Activated B cell treated with CpG ODN at 0.5 μM for 24 hours (primary cell): Measurements from ENCODE around the gene OSBPL6. TPM values are rescaled to one million over a fixed set of nuclear protein-coding genes. Genes with fewer than 3 reads are reported as not detected.

Source experiments
- ATAC-seq: fragments of 200-7000 bp; cut with Tn5 transposase; one replicate; pipeline ENCODE4 v1.10.0; 2021; ENCODE audit warnings: low read depth, mild to moderate bottlenecking, moderate library complexity
- CTCF ChIA-PET: fragments of 350-600 bp; sonication (Branson Sonifier 250); formaldehyde crosslinking; loops from one replicate; lab custom pipeline; 2021; ENCODE audit warnings: antibody characterized with exemption; lab: Charles Lee
- POLR2A ChIA-PET: fragments of 350-600 bp; sonication (Branson Sonifier 250); formaldehyde crosslinking; loops from one replicate; lab custom pipeline; 2021; ENCODE audit warnings: antibody characterized with exemption; lab: Charles Lee
- DNase-seq: peaks from one replicate; pipeline ENCODE4 v3.0.0; 2022
- H3K27ac Mint-ChIP-seq: one replicate; pipeline ENCODE4 v1.8.0; 2020; ENCODE audit warnings: mixed read lengths
- H3K27me3 Mint-ChIP-seq: one replicate; pipeline ENCODE4 v1.8.0; 2021; ENCODE audit warnings: mixed read lengths
- H3K36me3 Mint-ChIP-seq: one replicate; pipeline ENCODE4 v1.8.0; 2021; ENCODE audit warnings: low read depth, mixed read lengths
- H3K4me1 Mint-ChIP-seq: one replicate; pipeline ENCODE4 v1.8.0; 2021; ENCODE audit warnings: mixed read lengths
- H3K4me3 Mint-ChIP-seq: one replicate; pipeline ENCODE4 v1.8.0; 2020; ENCODE audit warnings: mild to moderate bottlenecking, mixed read lengths
- H3K9me3 Mint-ChIP-seq: one replicate; pipeline ENCODE4 v1.8.0; 2020; ENCODE audit warnings: mixed read lengths
- CTCF ChIP-seq: fragments of 200-600 bp; IDR thresholded peaks from one replicate; pipeline ENCODE4 v1.8.0; 2022; ENCODE audit warnings: antibody characterized with exemption, mild to moderate bottlenecking
- intact Hi-C: fragments of 100-400 bp; cut with micrococcal nuclease; formaldehyde crosslinking; loops from one replicate; pipeline ENCODE4 v1.15.1; 2024
- total RNA-seq: library from RNA; stranded (reverse); gene quantifications from 2 replicates; pipeline ENCODE4 v1.2.3, GENCODE V29; 2022

Gene OSBPL6
- total RNA-seq, 1 donor from 2014 or later = not detected

- POLR2A ChIA-PET = no interaction called here
- intact Hi-C loops = no loop called here
Observed at GRCh38 chr2:178395295-178395694, 201.0 kb downstream of the OSBPL6 start.

GRCh38 chr2:178395941-178396570 lies 201.7 kb downstream of the OSBPL6 start:
- ATAC-seq (no peak), DNase-seq (no peak)
- no peak for TF ChIP-seq CTCF
- CTCF ChIA-PET = interaction anchor here (0.8 to 7.1 kb wide), 3 partner anchors 10 to 19 kb away, joined by 3 to 57 read pairs (median 3); no protein-coding TSS in a partner anchor
- H3K4me1 Mint-ChIP-seq = no peaks in the 10 kb centered on the region
- POLR2A ChIA-PET = no interaction called here
- H3K9me3 Mint-ChIP-seq = no peaks in the 10 kb centered on the region
- H3K27ac Mint-ChIP-seq = no peak overlapping the region
- H3K36me3 Mint-ChIP-seq = no peaks in the 10 kb centered on the region
- peaks cover 3% of the 10 kb centered on the region for H3K27me3 Mint-ChIP-seq
- no peak overlapping the region for H3K4me3 Mint-ChIP-seq
- intact Hi-C loops = no loop called here

More at GRCh38 chr2:178395295-178395694, 201.0 kb downstream of the OSBPL6 start:
- no peak for DNase-seq
- Mint-ChIP-seq H3K36me3 (no peaks in the 10 kb centered on the region), H3K27ac (no peak overlapping the region), H3K9me3 (no peaks in the 10 kb centered on the region), H3K4me1 (no peaks in the 10 kb centered on the region), H3K4me3 (no peak overlapping the region), H3K27me3 (peaks cover 3% of the 10 kb centered on the region)
- CTCF ChIA-PET = interaction anchor here (0.9 to 7.1 kb wide), 2 partner anchors 10 to 19 kb away, joined by 3 to 57 read pairs; no protein-coding TSS in a partner anchor
- ATAC-seq = no peak
- no peak for TF ChIP-seq CTCF

GRCh38 chr2:178397002-178397605 lies 202.8 kb downstream of the OSBPL6 start:
- peaks cover 3% of the 10 kb centered on the region for H3K27me3 Mint-ChIP-seq
- no peak overlapping the region for H3K27ac Mint-ChIP-seq
- H3K4me3 Mint-ChIP-seq = no peak overlapping the region
- CTCF ChIA-PET = interaction anchor here (0.7 to 7.1 kb wide), 8 partner anchors 9 to 1372 kb away, joined by 3 to 57 read pairs (median 3); no protein-coding TSS in a partner anchor
- intact Hi-C loops = loop anchor here (1.0 kb wide), 2 partner anchors 17 to 517 kb away; no protein-coding TSS in a partner anchor
- H3K36me3 Mint-ChIP-seq = no peaks in the 10 kb centered on the region
- ATAC-seq (no peak), DNase-seq (no peak)
- POLR2A ChIA-PET = no interaction called here
- H3K9me3 Mint-ChIP-seq = no peaks in the 10 kb centered on the region
- H3K4me1 Mint-ChIP-seq = no peaks in the 10 kb centered on the region
- peak; percentile 79 for TF ChIP-seq CTCF

DNA sequence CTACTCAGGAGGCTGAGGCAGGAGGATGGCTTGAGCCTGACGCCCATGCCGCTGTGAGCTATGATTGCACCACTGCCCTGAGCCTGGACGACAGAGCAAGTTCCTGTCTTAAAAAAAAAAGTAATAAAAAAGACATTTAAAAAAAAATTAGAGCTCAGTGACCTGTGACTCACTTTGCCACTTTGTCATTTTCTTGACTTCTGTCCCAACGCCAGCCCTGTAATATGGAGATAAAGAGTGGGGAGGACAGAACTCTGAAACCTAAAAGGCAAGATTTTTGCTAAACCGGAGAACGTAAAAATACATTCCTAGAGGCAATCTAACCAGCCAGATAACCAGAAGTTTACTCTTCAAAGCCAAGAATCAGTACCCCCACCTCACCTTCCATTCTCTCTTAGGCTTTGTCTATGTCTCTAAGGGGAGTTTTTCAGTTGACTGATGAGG lies 207.7 kb downstream of the OSBPL6 start:
- Mint-ChIP-seq H3K4me3 (no peak overlapping the region), H3K9me3 (no peaks in the 10 kb centered on the region), H3K36me3 (no peaks in the 10 kb centered on the region), H3K4me1 (peaks cover 4% of the 10 kb centered on the region), H3K27ac (no peak overlapping the region), H3K27me3 (no peaks in the 10 kb centered on the region)
- CTCF ChIA-PET = interaction anchor here (0.8 kb wide), 1 partner anchor 13 kb away, joined by 3 read pairs; no protein-coding TSS in a partner anchor
- no peak for TF ChIP-seq CTCF
- POLR2A ChIA-PET = no interaction called here
- ATAC-seq (no peak), DNase-seq (no peak)
- intact Hi-C loops = no loop called here

DNA sequence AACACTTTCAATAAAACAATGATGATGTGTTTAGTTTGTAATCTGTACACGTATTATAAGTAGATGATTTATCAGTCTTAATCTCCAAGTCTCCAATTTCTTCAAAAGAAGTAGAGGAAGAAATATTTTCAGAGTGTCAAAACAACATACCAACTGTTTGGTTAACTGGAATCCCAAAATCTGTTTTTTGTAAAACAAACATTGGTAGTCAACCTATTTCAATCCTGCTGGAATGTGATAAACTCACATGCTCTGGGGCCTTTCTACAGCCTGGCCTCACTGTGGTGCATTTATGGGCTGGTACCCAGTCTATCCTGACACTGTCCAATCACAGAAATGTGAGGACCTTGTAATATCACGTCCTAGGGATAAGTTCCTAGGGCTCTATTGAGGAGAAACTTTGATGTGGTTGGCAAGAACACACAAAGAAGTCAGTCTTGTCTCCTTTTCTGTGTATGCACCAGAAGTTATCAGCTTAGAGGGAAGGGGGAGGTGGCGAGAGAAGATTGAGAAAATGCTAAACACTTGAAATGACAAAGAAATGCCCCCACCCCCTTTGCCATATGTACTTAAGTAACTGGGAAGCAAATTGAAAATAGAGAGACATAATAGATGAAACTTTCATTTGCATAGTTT lies 209.5 kb downstream of the OSBPL6 start:
- H3K4me1 Mint-ChIP-seq = peaks cover 4% of the 10 kb centered on the region
- POLR2A ChIA-PET = no interaction called here
- no peaks in the 10 kb centered on the region for H3K36me3 Mint-ChIP-seq
- DNase-seq = no peak
- no peak for TF ChIP-seq CTCF
- intact Hi-C loops = no loop called here
- no peaks in the 10 kb centered on the region for H3K27me3 Mint-ChIP-seq
- no peaks in the 10 kb centered on the region for H3K9me3 Mint-ChIP-seq
- no peak overlapping the region for H3K27ac Mint-ChIP-seq
- H3K4me3 Mint-ChIP-seq = no peak overlapping the region
- ATAC-seq = no peak
- CTCF ChIA-PET = interaction anchor here (0.9 to 1.4 kb wide), 3 partner anchors 10 to 15 kb away, joined by 3 read pairs; no protein-coding TSS in a partner anchor
